Upper lobe of right lung (tissue), 1 donor: Measurements from ENCODE around the gene WDR37. TPM values are rescaled to one million over a fixed set of nuclear protein-coding genes. Genes with fewer than 3 reads are reported as not detected.
A peak's percentile ranks its signal among the peaks of the same experiment; 100 is the strongest.

Source experiments
- ATAC-seq: fragments of 200-7000 bp; cut with Tn5 transposase; one replicate; pipeline ENCODE4 v1.9.1; 2020; ENCODE audit warnings: mild to moderate bottlenecking, moderate library complexity
- DNase-seq: peaks from one replicate; pipeline ENCODE4 v3.0.0-alpha.2; 2020
- H3K27ac ChIP-seq: fragments of 200-600 bp; one replicate; pipeline ENCODE4 v1.8.0; 2022
- H3K27me3 ChIP-seq: fragments of 200-600 bp; one replicate; pipeline ENCODE4 v1.8.0; 2022; ENCODE audit warnings: mild to moderate bottlenecking
- H3K36me3 ChIP-seq: fragments of 200-600 bp; one replicate; pipeline ENCODE4 v1.8.0; 2022
- H3K4me1 ChIP-seq: fragments of 200-600 bp; one replicate; pipeline ENCODE4 v1.8.0; 2022
- H3K4me3 ChIP-seq: fragments of 200-600 bp; one replicate; pipeline ENCODE4 v1.8.0; 2022; ENCODE audit warnings: mild to moderate bottlenecking
- H3K9me3 ChIP-seq: fragments of 200-600 bp; one replicate; pipeline ENCODE4 v1.8.0; 2022
- intact Hi-C: fragments of 100-400 bp; cut with DNase I; formaldehyde crosslinking; loops from one replicate; pipeline ENCODE4 v1.11.0; 2022
- total RNA-seq: library from RNA; stranded (reverse); fragmentation: NEBNext Ultra II Directional; extraction: Animal tissue kit (Norgen Biotek cat#: 25700); gene quantifications from one replicate; pipeline ENCODE4 v1.2.1, GENCODE V29; 2021
- TF ChIP-seq, protein P1 (sequence below): fragments of 200-600 bp; IDR thresholded peaks from one replicate; pipeline ENCODE4 v1.8.0; 2022; ENCODE audit warnings: antibody characterized with exemption
- donor health status: DM: no; HTN: yes; CAD: no; lungs with severe emphysema.

Gene WDR37
- total RNA-seq, 1 donor from 2014 or later: 19.9 TPM

DNA sequence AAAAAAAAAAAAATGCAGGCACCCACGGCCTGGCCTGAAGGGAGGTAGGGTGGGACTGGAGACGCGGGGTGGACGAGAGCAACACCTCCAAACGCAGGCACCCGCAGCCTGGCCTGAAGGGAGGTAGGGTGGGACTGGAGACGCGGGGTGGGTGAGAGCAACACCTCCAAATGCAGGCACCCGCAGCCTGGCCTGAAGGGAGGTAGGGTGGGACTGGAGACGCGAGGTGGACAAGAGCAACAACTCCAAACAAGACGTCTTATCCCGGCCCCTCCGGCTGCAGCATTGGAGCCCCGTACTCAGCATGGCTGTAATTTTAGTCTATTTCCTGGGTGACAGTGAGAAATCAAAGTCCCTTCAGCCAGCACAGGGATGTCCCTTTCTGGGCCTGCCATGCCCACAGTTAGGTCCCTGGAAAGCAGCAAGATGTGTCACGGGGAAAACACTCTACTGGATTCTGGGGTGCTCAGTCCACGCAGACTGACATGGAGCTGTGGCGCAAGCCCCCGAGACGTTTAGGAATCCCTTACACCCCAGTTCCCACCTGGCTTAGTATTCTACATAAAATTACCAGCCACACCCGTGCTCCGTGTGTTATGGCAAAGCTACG, 119.9 kb downstream of the WDR37 start:
- DNase-seq (peak; percentile 29), ATAC-seq (no peak)
- no peaks in the 10 kb centered on the region for H3K27me3 ChIP-seq
- no peaks in the 10 kb centered on the region for H3K4me1 ChIP-seq
- no peaks in the 10 kb centered on the region for H3K36me3 ChIP-seq
- H3K27ac ChIP-seq: no peak overlapping the region
- TF ChIP-seq, protein P1, sequence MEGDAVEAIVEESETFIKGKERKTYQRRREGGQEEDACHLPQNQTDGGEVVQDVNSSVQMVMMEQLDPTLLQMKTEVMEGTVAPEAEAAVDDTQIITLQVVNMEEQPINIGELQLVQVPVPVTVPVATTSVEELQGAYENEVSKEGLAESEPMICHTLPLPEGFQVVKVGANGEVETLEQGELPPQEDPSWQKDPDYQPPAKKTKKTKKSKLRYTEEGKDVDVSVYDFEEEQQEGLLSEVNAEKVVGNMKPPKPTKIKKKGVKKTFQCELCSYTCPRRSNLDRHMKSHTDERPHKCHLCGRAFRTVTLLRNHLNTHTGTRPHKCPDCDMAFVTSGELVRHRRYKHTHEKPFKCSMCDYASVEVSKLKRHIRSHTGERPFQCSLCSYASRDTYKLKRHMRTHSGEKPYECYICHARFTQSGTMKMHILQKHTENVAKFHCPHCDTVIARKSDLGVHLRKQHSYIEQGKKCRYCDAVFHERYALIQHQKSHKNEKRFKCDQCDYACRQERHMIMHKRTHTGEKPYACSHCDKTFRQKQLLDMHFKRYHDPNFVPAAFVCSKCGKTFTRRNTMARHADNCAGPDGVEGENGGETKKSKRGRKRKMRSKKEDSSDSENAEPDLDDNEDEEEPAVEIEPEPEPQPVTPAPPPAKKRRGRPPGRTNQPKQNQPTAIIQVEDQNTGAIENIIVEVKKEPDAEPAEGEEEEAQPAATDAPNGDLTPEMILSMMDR: no peak
- intact Hi-C loops: no loop called here
- no peak overlapping the region for H3K4me3 ChIP-seq
- no peaks in the 10 kb centered on the region for H3K9me3 ChIP-seq

DNA sequence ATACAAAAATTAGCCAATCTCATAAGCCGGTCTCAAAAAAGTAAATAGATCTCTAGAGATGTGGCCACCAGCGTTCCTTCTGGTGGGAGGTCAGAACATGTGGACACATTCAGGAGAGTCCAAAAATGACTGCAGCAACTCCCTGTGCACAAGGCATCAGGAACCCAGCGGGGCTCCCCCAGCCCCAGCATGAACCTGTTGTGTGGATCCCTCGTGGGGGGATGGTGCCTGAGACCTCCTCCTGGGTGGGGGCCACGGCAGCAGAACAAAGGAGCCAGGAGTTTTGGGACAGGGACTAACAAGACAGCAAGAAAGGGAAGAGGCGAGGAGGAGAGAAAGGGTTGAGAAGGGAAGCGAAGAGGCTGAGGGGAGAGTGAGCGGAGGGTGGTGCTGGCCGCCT, 121.8 kb downstream of the WDR37 start:
- no peaks in the 10 kb centered on the region for H3K9me3 ChIP-seq
- no peak for ATAC-seq
- intact Hi-C loops: no loop called here
- DNase-seq: no peak
- H3K27ac ChIP-seq: no peak overlapping the region
- no peaks in the 10 kb centered on the region for H3K4me1 ChIP-seq
- TF ChIP-seq, protein P1: no peak
- no peak overlapping the region for H3K4me3 ChIP-seq
- H3K36me3 ChIP-seq: no peaks in the 10 kb centered on the region
- no peaks in the 10 kb centered on the region for H3K27me3 ChIP-seq

- intact Hi-C loops: no loop called here
- Histone ChIP-seq H3K27me3 (no peaks in the 10 kb centered on the region), H3K36me3 (no peaks in the 10 kb centered on the region), H3K27ac (no peak overlapping the region), H3K9me3 (no peaks in the 10 kb centered on the region), H3K4me3 (no peak overlapping the region), H3K4me1 (no peaks in the 10 kb centered on the region)
- peak; percentile 43 for DNase-seq
- ATAC-seq: no peak
- TF ChIP-seq, protein P1: no peak
Measured at GRCh38 chr10:1178506-1178905, 122.3 kb downstream of the WDR37 start.

DNA sequence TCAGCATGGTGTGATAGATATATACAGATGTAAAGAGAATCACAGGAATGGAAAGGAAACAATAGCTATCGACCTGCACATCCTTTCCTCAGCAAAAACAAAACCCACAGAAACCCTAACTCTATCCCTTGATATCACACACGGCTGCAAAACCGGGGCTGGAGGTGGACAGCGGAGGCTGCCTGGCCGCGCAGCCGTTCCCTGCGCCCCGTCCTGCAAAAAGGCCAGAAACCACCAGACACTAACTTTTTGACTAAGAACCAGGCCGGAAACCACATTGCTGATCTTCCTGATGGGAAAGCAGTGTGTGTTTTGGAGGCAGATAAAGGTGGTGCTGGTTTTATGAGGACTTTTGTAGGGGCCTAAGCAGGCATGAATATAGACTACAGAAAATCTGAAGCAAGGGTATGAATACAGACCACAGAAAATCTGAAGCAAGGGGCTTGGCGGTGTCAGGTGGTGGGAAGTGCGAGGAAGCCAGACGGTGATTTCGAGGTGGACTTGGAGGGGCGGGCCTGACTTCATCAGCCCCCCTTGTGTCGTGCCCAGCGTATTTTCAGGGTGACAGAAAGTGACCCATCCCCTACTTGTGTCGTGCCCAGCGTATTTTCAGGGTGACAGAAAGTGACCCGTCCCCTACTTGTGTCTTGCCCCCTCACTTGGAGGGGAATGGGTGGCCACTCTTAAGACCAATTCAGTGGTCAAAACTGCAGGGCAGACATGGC, 123.3 kb downstream of the WDR37 start:
- no peaks in the 10 kb centered on the region for H3K4me1 ChIP-seq
- no peak overlapping the region for H3K4me3 ChIP-seq
- TF ChIP-seq, protein P1: no peak
- no peaks in the 10 kb centered on the region for H3K27me3 ChIP-seq
- H3K27ac ChIP-seq: no peak overlapping the region
- no peaks in the 10 kb centered on the region for H3K36me3 ChIP-seq
- H3K9me3 ChIP-seq: no peaks in the 10 kb centered on the region
- intact Hi-C loops: no loop called here
- ATAC-seq (no peak), DNase-seq (peak; percentile 13)

- DNase-seq (peak; percentile 43), ATAC-seq (no peak)
- intact Hi-C loops: no loop called here
- no peak overlapping the region for H3K27ac ChIP-seq
- no peak overlapping the region for H3K4me3 ChIP-seq
- no peaks in the 10 kb centered on the region for H3K9me3 ChIP-seq
- no peaks in the 10 kb centered on the region for H3K27me3 ChIP-seq
- TF ChIP-seq, protein P1: no peak
- H3K4me1 ChIP-seq: no peaks in the 10 kb centered on the region
- no peaks in the 10 kb centered on the region for H3K36me3 ChIP-seq
Measured at GRCh38 chr10:1180071-1180730, 124.0 kb downstream of the WDR37 start.
